ENCODE data around the gene ZNF207.
A peak's percentile ranks its signal among the peaks of the same experiment; 100 is the strongest.

Gene ZNF207

DNA sequence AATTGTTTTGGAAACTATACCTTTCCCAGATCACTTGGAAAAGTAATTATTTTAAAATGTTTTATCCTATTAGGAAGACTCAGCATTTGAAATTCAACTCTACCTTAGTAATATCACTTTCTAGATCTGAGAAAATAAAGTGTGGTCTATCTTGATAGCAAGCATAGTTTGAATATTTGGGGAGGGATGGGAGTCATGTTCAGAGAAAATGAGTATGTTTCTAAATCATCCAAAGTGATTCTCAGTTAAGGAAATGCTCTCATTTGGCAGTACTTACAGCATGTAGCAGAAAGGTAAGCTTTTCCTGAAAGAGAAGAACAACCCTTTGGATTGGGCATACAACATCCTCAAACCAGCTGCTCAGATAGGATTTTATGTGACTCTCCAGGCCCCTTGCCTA is 14.9 kb upstream of the ZNF207 start:
- DNase-seq (ENCODE audit: extremely low spot score), result no peak
- TF ChIP-seq SUZ12 (IDR thresholded peaks at IDR 0.05) (no peak), ARNT (IDR thresholded peaks at IDR 0.05) (no peak), TARDBP (IDR thresholded peaks at IDR 0.05) (no peak), FOXK2 (IDR thresholded peaks at IDR 0.05) (no peak), NFRKB (IDR thresholded peaks at IDR 0.05) (no peak), FOXM1 (IDR thresholded peaks at IDR 0.05; ENCODE audit: borderline replicate concordance) (no peak), BHLHE40 (IDR thresholded peaks at IDR 0.05; ENCODE audit: borderline replicate concordance) (no peak), L3MBTL2 (conservative IDR thresholded peaks at IDR 0.05) (no peak), ELF4 (IDR thresholded peaks at IDR 0.05) (no peak), ZNF384 (IDR thresholded peaks at IDR 0.05) (no peak), CTBP1 (IDR thresholded peaks at IDR 0.05; ENCODE audit: borderline replicate concordance) (no peak), SP1 (IDR thresholded peaks at IDR 0.05) (no peak), HDGF (IDR thresholded peaks at IDR 0.05; ENCODE audit: borderline replicate concordance) (no peak), FOXA1 (IDR thresholded peaks at IDR 0.05) (no peak), LEF1 (IDR thresholded peaks at IDR 0.05; ENCODE audit: borderline replicate concordance) (no peak)
- TF ChIP-seq, protein P1, sequence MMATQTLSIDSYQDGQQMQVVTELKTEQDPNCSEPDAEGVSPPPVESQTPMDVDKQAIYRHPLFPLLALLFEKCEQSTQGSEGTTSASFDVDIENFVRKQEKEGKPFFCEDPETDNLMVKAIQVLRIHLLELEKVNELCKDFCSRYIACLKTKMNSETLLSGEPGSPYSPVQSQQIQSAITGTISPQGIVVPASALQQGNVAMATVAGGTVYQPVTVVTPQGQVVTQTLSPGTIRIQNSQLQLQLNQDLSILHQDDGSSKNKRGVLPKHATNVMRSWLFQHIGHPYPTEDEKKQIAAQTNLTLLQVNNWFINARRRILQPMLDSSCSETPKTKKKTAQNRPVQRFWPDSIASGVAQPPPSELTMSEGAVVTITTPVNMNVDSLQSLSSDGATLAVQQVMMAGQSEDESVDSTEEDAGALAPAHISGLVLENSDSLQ (IDR thresholded peaks at IDR 0.05), result no peak
- ChIA-PET POLR2A (no interaction called here), CTCF (interaction anchor here (0.6 kb wide), 1 partner anchor 15 kb away, joined by 3 read pairs; no protein-coding TSS in a partner anchor)

DNA sequence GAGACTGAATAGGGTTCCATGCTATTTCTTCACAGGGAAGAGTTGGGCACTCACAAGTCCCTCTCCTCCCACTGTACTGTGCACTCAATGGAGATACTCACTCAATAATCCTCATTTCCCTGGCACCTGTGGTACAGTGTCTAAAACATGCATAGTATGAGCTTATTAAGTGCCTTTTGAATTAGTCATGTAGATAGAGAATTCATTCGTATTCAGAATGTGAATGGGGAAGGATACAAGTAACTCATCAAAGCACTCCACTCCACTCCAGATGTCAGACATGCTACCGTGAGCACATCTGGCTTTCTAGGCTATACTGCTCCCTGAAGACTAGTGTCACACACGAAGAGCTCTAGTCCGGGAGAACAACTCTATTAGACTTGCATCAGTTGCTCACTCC is 14.3 kb upstream of the ZNF207 start:
- DNase-seq (ENCODE audit: extremely low spot score), result no peak
- TF ChIP-seq SP1 (IDR thresholded peaks at IDR 0.05) (no peak), FOXM1 (IDR thresholded peaks at IDR 0.05; ENCODE audit: borderline replicate concordance) (no peak), BHLHE40 (IDR thresholded peaks at IDR 0.05; ENCODE audit: borderline replicate concordance) (no peak), HDGF (IDR thresholded peaks at IDR 0.05; ENCODE audit: borderline replicate concordance) (no peak), ARNT (IDR thresholded peaks at IDR 0.05) (no peak), NFRKB (IDR thresholded peaks at IDR 0.05) (no peak), L3MBTL2 (conservative IDR thresholded peaks at IDR 0.05) (no peak), ELF4 (IDR thresholded peaks at IDR 0.05) (no peak), ZNF384 (IDR thresholded peaks at IDR 0.05) (no peak)
- TF ChIP-seq, protein P1 (IDR thresholded peaks at IDR 0.05), result no peak
- ChIA-PET POLR2A (interaction anchor here (0.5 kb wide), 1 partner anchor 21 kb away, joined by 4 read pairs; no protein-coding TSS in a partner anchor), CTCF (interaction anchor here (0.6 kb wide), 1 partner anchor 16 kb away, joined by 3 read pairs; no protein-coding TSS in a partner anchor)

DNA sequence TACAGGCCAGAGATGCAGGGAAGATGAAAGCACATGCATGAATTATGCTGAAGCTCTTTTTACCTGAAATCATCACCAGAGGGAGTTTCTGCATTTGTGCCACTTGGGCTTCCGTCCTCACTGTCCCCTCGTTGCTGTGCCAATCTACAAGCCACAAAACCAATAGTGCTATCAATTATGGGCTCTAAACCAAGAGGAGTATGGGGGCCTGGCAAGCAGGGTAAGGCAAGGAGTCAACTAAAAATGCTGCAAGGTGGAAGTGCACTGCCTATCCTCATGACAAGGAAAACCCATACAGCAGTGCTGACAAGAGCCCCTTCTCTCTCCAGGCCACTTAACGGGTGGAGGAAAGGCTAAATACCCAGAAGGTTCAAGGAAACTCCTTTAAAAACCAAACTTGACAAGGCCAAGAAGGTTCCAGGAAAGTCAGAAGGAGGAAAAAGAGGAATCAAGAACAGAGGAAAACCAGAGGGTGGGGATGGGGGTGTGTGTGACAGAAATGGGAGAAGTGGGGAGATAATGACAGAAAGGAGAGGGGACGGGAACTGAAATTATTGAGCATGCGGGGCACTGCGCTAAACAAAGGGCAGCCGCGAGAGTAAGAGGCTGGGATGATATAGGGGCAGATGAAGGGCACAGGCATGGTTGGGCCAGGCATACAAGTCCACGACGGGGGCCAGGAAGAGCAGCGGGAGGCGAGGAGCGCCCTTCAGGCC is 8.7 kb upstream of the ZNF207 start:
- no peak for DNase-seq (ENCODE audit: extremely low spot score)
- CTCF ChIA-PET, result interaction anchor here (0.7 kb wide), 1 partner anchor 43 kb away, joined by 9 read pairs; no protein-coding TSS in a partner anchor
- POLR2A ChIA-PET, result interaction anchor here (0.9 to 1.5 kb wide), 6 partner anchors 13 to 47 kb away, joined by 3 to 5 read pairs (median 3); no protein-coding TSS in a partner anchor
- TF ChIP-seq ZNF384 (IDR thresholded peaks at IDR 0.05), result no peak
- TF ChIP-seq FOXM1 (IDR thresholded peaks at IDR 0.05; ENCODE audit: borderline replicate concordance), result no peak
- no peak for TF ChIP-seq SP1 (IDR thresholded peaks at IDR 0.05)
- no peak for TF ChIP-seq FOXA1 (IDR thresholded peaks at IDR 0.05)
- no peak for TF ChIP-seq SUZ12 (IDR thresholded peaks at IDR 0.05)
- TF ChIP-seq CTBP1 (IDR thresholded peaks at IDR 0.05; ENCODE audit: borderline replicate concordance), result no peak
- TF ChIP-seq, protein P1 (IDR thresholded peaks at IDR 0.05), result no peak
- TF ChIP-seq FOXK2 (IDR thresholded peaks at IDR 0.05), result no peak
- no peak for TF ChIP-seq LEF1 (IDR thresholded peaks at IDR 0.05; ENCODE audit: borderline replicate concordance)
- TF ChIP-seq ELF4 (IDR thresholded peaks at IDR 0.05), result no peak
- TF ChIP-seq L3MBTL2 (conservative IDR thresholded peaks at IDR 0.05), result no peak
- no peak for TF ChIP-seq TARDBP (IDR thresholded peaks at IDR 0.05)
- no peak for TF ChIP-seq ARNT (IDR thresholded peaks at IDR 0.05)
- TF ChIP-seq BHLHE40 (IDR thresholded peaks at IDR 0.05; ENCODE audit: borderline replicate concordance), result no peak
- TF ChIP-seq NFRKB (IDR thresholded peaks at IDR 0.05), result no peak
- no peak for TF ChIP-seq HDGF (IDR thresholded peaks at IDR 0.05; ENCODE audit: borderline replicate concordance)

DNA sequence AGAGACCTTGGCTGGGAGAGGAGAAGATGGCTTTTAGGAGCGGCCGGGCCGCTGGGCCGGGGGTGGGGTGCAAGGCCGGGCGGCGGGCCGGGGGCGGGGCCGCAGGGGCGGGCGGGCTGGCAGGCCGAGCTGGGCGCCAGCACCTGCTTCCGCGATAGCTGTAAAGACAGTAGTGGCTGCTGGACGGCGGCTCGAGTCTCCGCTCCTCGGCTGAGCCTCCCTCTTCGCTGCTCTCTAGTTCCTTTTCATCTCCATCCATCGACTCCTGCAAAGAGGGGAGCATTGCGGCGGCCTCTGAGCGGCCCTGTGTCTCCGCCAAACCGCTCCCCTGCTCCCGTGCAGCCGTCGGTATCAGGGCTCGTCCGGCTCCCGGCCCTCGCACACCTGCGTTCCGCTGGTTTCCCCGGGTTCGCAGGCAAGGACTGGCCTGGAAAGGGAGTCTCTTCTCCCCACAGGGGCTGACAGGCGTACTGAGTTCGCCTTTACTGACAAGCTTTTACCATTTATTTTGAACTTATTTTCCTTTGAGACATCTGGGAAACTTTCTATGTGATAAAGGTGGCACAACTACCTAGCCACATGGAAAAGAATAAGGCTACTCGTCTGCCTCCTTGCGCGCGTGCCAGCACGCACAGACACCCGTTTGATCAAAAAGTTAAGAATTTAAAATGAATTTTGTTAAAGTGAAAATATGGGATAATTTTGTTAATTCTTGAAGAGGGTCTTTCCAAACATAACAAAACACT is 7.9 kb upstream of the ZNF207 start, which contains the start of gene C17orf75:
TSS of gene C17orf75 (minus strand) at position 317 of the 746 bp plus-strand sequence. CDS start at position 283, 34 bp downstream.
- peak; percentile 80; the same call in 1 of the 2 replicates for TF ChIP-seq CTBP1 (IDR thresholded peaks at IDR 0.05; ENCODE audit: borderline replicate concordance)
- TF ChIP-seq ELF4 (IDR thresholded peaks at IDR 0.05), result no peak
- no peak for TF ChIP-seq ZNF384 (IDR thresholded peaks at IDR 0.05)
- TF ChIP-seq SP1 (IDR thresholded peaks at IDR 0.05), result no peak
- no peak for TF ChIP-seq FOXA1 (IDR thresholded peaks at IDR 0.05)
- TF ChIP-seq, protein P1 (IDR thresholded peaks at IDR 0.05), result no peak
- TF ChIP-seq L3MBTL2 (conservative IDR thresholded peaks at IDR 0.05), result peak; percentile 43; the same call in 1 of the 2 replicates
- TF ChIP-seq LEF1 (IDR thresholded peaks at IDR 0.05; ENCODE audit: borderline replicate concordance), result 0 out of 2 replicates have a peak, but pooled peaks have one; percentile 33
- no peak for TF ChIP-seq SUZ12 (IDR thresholded peaks at IDR 0.05)
- peak; percentile 40; the same call in 1 of the 2 replicates for TF ChIP-seq FOXM1 (IDR thresholded peaks at IDR 0.05; ENCODE audit: borderline replicate concordance)
- no peak for TF ChIP-seq FOXK2 (IDR thresholded peaks at IDR 0.05)
- 0 out of 2 replicates have a peak, but pooled peaks have one; percentile 34 for TF ChIP-seq NFRKB (IDR thresholded peaks at IDR 0.05)
- TF ChIP-seq ARNT (IDR thresholded peaks at IDR 0.05), result peak; percentile 60; the same call in 1 of the 2 replicates
- TF ChIP-seq BHLHE40 (IDR thresholded peaks at IDR 0.05; ENCODE audit: borderline replicate concordance), result no peak
- no peak for TF ChIP-seq HDGF (IDR thresholded peaks at IDR 0.05; ENCODE audit: borderline replicate concordance)
- TF ChIP-seq TARDBP (IDR thresholded peaks at IDR 0.05), result no peak
- DNase-seq (ENCODE audit: extremely low spot score), result peak; percentile 68
- ChIA-PET POLR2A (interaction anchor here (0.6 to 1.5 kb wide), 5 partner anchors 9 to 43 kb away, joined by 3 to 5 read pairs (median 3); no protein-coding TSS in a partner anchor), CTCF (no interaction called here)

All from HEK293T (cell line).